GM23248 (cell line): ENCODE data around the gene HSP90AB1.

ENCODE experiments used
- EZH2 ChIP-seq: fragments of 200-600 bp; sonication (generic); IDR thresholded peaks from 2 replicates; pipeline ENCODE4 v1.6.1; 2018; ENCODE audit warnings: antibody characterized with exemption, mild to moderate bottlenecking; ENCODE audit not compliant: insufficient read depth, poor library complexity, severe bottlenecking
- EZH2phosphoT487 ChIP-seq: fragments of 200-600 bp; sonication (generic); IDR thresholded peaks from 2 replicates; pipeline ENCODE4 v1.6.1; 2018; ENCODE audit warnings: antibody characterized with exemption, moderate library complexity, mild to moderate bottlenecking, low read depth; ENCODE audit not compliant: insufficient read depth

DNA sequence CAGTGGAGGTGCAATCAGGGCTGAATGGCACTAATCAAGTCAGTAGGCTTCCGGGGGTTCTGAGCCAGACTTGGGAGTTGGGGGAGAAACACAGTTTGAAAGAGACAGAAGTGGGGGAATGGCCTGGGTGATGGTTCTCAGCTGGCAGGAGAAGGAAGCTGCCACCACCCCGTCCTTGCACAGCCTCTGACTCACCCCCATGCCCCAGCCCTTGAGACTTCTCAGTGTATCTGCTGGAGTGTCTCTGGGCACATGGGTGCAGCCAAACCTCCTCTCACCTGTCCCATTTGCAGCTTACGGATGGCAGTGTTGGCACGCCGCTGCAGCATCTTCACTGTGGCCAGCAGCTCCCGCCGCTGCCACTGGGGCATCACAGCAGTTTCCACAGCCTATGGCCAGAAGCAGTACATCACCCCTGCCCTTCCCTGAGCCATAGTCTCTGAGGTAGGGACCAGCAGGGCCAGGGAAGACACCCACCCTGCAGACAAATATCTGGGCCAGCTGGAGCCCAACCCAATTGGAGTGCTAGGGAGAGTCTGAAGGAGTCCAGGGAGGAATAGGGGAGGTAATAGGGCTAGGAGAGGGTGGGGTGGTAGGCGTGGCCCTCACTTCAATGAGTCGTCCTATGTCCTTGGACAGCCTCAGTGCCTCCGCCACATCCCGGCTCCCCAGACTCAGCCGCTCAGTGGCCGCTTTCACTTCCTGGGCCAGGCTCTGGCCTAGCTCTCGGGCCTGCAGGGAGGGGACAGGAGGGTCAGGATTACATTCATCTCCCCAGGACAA, 55.1 kb downstream of the HSP90AB1 start:
- TF ChIP-seq EZH2phosphoT487 (no peak), EZH2 (no peak)
